HEK293 (cell line): ENCODE measurements around the gene LRP1B.

Experiments
- CTCF ChIA-PET: fragments of 350-600 bp; formaldehyde crosslinking; extraction: SDS; loops from one replicate; lab custom pipeline; 2021; ENCODE audit warnings: antibody characterized with exemption; lab: Yijun Ruan, JAX
- POLR2A ChIA-PET: fragments of 300-600 bp; formaldehyde crosslinking; extraction: SDS; loops from one replicate; lab custom pipeline; 2020; ENCODE audit warnings: antibody characterized with exemption, inconsistent platforms; lab: Yijun Ruan, JAX
- H3K27ac ChIP-seq: fragments of 200-500 bp; sonication (Bioruptor generic); 2 replicates; pipeline ENCODE4 v1.5.1; 2014; ENCODE audit warnings: low read depth, low read length, control low read depth, inconsistent platforms; ENCODE audit errors: extremely low read depth
- H3K36me3 ChIP-seq, 2 experiments: fragments of 200-500 bp in 1 of 2; sonication (Bioruptor generic) in 1 of 2; 1 replicate in 1 of 2; 2 replicates in 1 of 2; pipeline ENCODE4 v1.5.1; 2014 to 2017; ENCODE audit warnings: inconsistent platforms in 2 of 2, low read length in 2 of 2; ENCODE audit not compliant: control insufficient read depth in 2 of 2, insufficient read depth in 1 of 2
- H3K4me1 ChIP-seq: fragments of 200-500 bp; sonication (Bioruptor generic); 2 replicates; pipeline ENCODE4 v1.5.1; 2014; ENCODE audit warnings: mild to moderate bottlenecking, low read length, inconsistent platforms; ENCODE audit not compliant: control insufficient read depth, insufficient read depth
- H3K4me3 ChIP-seq: 2 replicates; pipeline ENCODE4 v1.5.1; 2011; ENCODE audit warnings: low read depth, mild to moderate bottlenecking, control low read depth, low read length, moderate library complexity
- H3K9me3 ChIP-seq: fragments of 200-500 bp; sonication (Bioruptor generic); 2 replicates; pipeline ENCODE4 v1.5.1; 2014; ENCODE audit warnings: low read depth, low read length, inconsistent platforms; ENCODE audit not compliant: control insufficient read depth, insufficient read depth
- KLF9 ChIP-seq: fragments of 450-650 bp; formaldehyde crosslinking; IDR thresholded peaks from 2 replicates; pipeline ENCODE4 v1.5.1; 2016; ENCODE audit warnings: missing biosample characterization, missing genetic modification characterization, low read depth
- MEIS1 ChIP-seq: sonication (generic); formaldehyde crosslinking; IDR thresholded peaks from 2 replicates; pipeline ENCODE4 v1.8.1; 2022; ENCODE audit warnings: missing genetic modification reagents, mild to moderate bottlenecking, borderline replicate concordance
- MYNN ChIP-seq: fragments of 450-650 bp; formaldehyde crosslinking; IDR thresholded peaks from 2 replicates; pipeline ENCODE4 v1.5.1; 2016; ENCODE audit warnings: missing biosample characterization, missing genetic modification characterization, borderline replicate concordance
- MZF1 ChIP-seq: fragments of 450-650 bp; formaldehyde crosslinking; IDR thresholded peaks from 2 replicates; pipeline ENCODE4 v1.5.1; 2017; ENCODE audit warnings: missing biosample characterization, missing genetic modification characterization, borderline replicate concordance
- SETDB1 ChIP-seq: IDR thresholded peaks from one replicate; pipeline ENCODE4 v1.6.1; 2017; ENCODE audit warnings: mild to moderate bottlenecking, low read length, moderate library complexity, mixed read lengths; ENCODE audit not compliant: insufficient read length
- SP7 ChIP-seq: fragments of 450-650 bp; formaldehyde crosslinking; IDR thresholded peaks from 2 replicates; pipeline ENCODE4 v1.5.1; 2016; ENCODE audit warnings: missing biosample characterization, missing genetic modification characterization
- ZBTB1 ChIP-seq: fragments of 450-650 bp; formaldehyde crosslinking; IDR thresholded peaks from 2 replicates; pipeline ENCODE4 v1.5.1; 2016; ENCODE audit warnings: missing biosample characterization, missing genetic modification characterization
- ZBTB6 ChIP-seq: fragments of 450-650 bp; formaldehyde crosslinking; IDR thresholded peaks from 2 replicates; pipeline ENCODE4 v1.5.1; 2017; ENCODE audit warnings: missing biosample characterization, missing genetic modification characterization
- ZNF132 ChIP-seq: fragments of 450-650 bp; formaldehyde crosslinking; IDR thresholded peaks from 2 replicates; pipeline ENCODE4 v1.5.1; 2017; ENCODE audit warnings: missing biosample characterization, missing genetic modification characterization, borderline replicate concordance
- ZNF148 ChIP-seq: fragments of 450-650 bp; formaldehyde crosslinking; IDR thresholded peaks from 2 replicates; pipeline ENCODE4 v1.5.0; 2017; ENCODE audit warnings: missing biosample characterization, missing genetic modification characterization, borderline replicate concordance
- ZNF18 ChIP-seq: fragments of 450-650 bp; formaldehyde crosslinking; IDR thresholded peaks from 2 replicates; pipeline ENCODE4 v1.5.1; 2016; ENCODE audit warnings: missing biosample characterization, missing genetic modification characterization
- ZNF221 ChIP-seq: fragments of 450-650 bp; formaldehyde crosslinking; IDR thresholded peaks from 2 replicates; pipeline ENCODE4 v1.5.1; 2017; ENCODE audit warnings: missing biosample characterization, missing genetic modification characterization, borderline replicate concordance
- ZNF292 ChIP-seq: fragments of 450-650 bp; formaldehyde crosslinking; IDR thresholded peaks from 2 replicates; pipeline ENCODE4 v1.5.1; 2016; ENCODE audit warnings: low read depth, missing biosample characterization, missing genetic modification characterization, borderline replicate concordance
- ZNF311 ChIP-seq: fragments of 450-650 bp; formaldehyde crosslinking; IDR thresholded peaks from 2 replicates; pipeline ENCODE4 v1.5.1; 2017; ENCODE audit warnings: missing biosample characterization, missing genetic modification characterization, borderline replicate concordance
- ZNF571 ChIP-seq: fragments of 450-650 bp; formaldehyde crosslinking; IDR thresholded peaks from 2 replicates; pipeline ENCODE4 v1.5.0; 2017; ENCODE audit warnings: missing biosample characterization, missing genetic modification characterization
- ZNF610 ChIP-seq: fragments of 450-650 bp; formaldehyde crosslinking; IDR thresholded peaks from 2 replicates; pipeline ENCODE4 v1.5.1; 2016; ENCODE audit warnings: missing biosample characterization, missing genetic modification characterization, borderline replicate concordance
- ZNF792 ChIP-seq: fragments of 450-650 bp; formaldehyde crosslinking; IDR thresholded peaks from 2 replicates; pipeline ENCODE4 v1.5.1; 2016; ENCODE audit warnings: missing biosample characterization, missing genetic modification characterization
- ZSCAN30 ChIP-seq: fragments of 450-650 bp; IDR thresholded peaks from 2 replicates; pipeline ENCODE4 v1.5.1; 2018; ENCODE audit warnings: missing biosample characterization, mild to moderate bottlenecking, missing genetic modification characterization, moderate library complexity
- ZSCAN5A ChIP-seq: fragments of 450-650 bp; formaldehyde crosslinking; IDR thresholded peaks from 2 replicates; pipeline ENCODE4 v1.5.1; 2016; ENCODE audit warnings: missing biosample characterization, missing genetic modification characterization

Gene LRP1B

GRCh38 chr2:140512106-140512505, 1618.7 kb downstream of the LRP1B start:
- H3K27ac ChIP-seq: no peak overlapping the region
- H3K9me3 ChIP-seq: no peaks in the 10 kb centered on the region
- POLR2A ChIA-PET: no interaction called here
- H3K4me1 ChIP-seq: no peaks in the 10 kb centered on the region
- H3K36me3 ChIP-seq: no peaks in the 10 kb centered on the region
- TF ChIP-seq SETDB1: no peak
- CTCF ChIA-PET: no interaction called here
- no peak overlapping the region for H3K4me3 ChIP-seq

GRCh38 chr2:140509765-140510164, 1621.1 kb downstream of the LRP1B start:
- POLR2A ChIA-PET: no interaction called here
- H3K27ac ChIP-seq: no peak overlapping the region
- H3K4me1 ChIP-seq: no peaks in the 10 kb centered on the region
- H3K36me3 ChIP-seq: no peaks in the 10 kb centered on the region
- H3K9me3 ChIP-seq: no peaks in the 10 kb centered on the region
- CTCF ChIA-PET: interaction anchor here (0.6 kb wide), 1 partner anchor 757 kb away, joined by 4 read pairs; no protein-coding TSS in a partner anchor
- TF ChIP-seq ZNF292 (tag by site-specific recombination): no peak
- TF ChIP-seq ZNF792 (tag by site-specific recombination): no peak
- TF ChIP-seq ZNF571 (tag by site-specific recombination): no peak
- no peak for TF ChIP-seq MZF1 (tag by site-specific recombination)
- no peak for TF ChIP-seq ZBTB6 (tag by site-specific recombination)
- no peak for TF ChIP-seq ZNF18
- TF ChIP-seq MEIS1 (CRISPR knock-in tag): no peak
- TF ChIP-seq ZNF221 (tag by site-specific recombination): no peak
- no peak for TF ChIP-seq ZBTB1 (tag by site-specific recombination)
- TF ChIP-seq ZNF148 (tag by site-specific recombination): no peak
- TF ChIP-seq MYNN: no peak
- H3K4me3 ChIP-seq: no peak overlapping the region

- Histone ChIP-seq H3K27ac (no peak overlapping the region), H3K36me3 (no peaks in the 10 kb centered on the region), H3K4me3 (no peak overlapping the region), H3K9me3 (no peaks in the 10 kb centered on the region), H3K4me1 (no peaks in the 10 kb centered on the region)
- no peak for TF ChIP-seq ZNF132
- CTCF ChIA-PET: no interaction called here
- POLR2A ChIA-PET: no interaction called here
Observed at GRCh38 chr2:140508756-140509155, 1622.1 kb downstream of the LRP1B start.

GRCh38 chr2:140506606-140507005, 1624.2 kb downstream of the LRP1B start:
- H3K36me3 ChIP-seq: no peaks in the 10 kb centered on the region
- ChIA-PET POLR2A (no interaction called here), CTCF (no interaction called here)

More at GRCh38 chr2:140506606-140507005, 1624.2 kb downstream of the LRP1B start:
- TF ChIP-seq SP7: no peak
- no peak for TF ChIP-seq ZNF311 (tag by site-specific recombination)
- no peak for TF ChIP-seq ZSCAN5A (tag by site-specific recombination)
- TF ChIP-seq ZSCAN30 (tag by site-specific recombination): no peak
- TF ChIP-seq ZNF610 (tag by site-specific recombination): no peak
- no peak for TF ChIP-seq KLF9 (tag by site-specific recombination)
- Histone ChIP-seq H3K27ac (no peak overlapping the region), H3K9me3 (no peaks in the 10 kb centered on the region), H3K4me1 (no peaks in the 10 kb centered on the region), H3K4me3 (no peak overlapping the region)
